Measurements from ENCODE around the gene IGHMBP2.

Gene IGHMBP2

DNA sequence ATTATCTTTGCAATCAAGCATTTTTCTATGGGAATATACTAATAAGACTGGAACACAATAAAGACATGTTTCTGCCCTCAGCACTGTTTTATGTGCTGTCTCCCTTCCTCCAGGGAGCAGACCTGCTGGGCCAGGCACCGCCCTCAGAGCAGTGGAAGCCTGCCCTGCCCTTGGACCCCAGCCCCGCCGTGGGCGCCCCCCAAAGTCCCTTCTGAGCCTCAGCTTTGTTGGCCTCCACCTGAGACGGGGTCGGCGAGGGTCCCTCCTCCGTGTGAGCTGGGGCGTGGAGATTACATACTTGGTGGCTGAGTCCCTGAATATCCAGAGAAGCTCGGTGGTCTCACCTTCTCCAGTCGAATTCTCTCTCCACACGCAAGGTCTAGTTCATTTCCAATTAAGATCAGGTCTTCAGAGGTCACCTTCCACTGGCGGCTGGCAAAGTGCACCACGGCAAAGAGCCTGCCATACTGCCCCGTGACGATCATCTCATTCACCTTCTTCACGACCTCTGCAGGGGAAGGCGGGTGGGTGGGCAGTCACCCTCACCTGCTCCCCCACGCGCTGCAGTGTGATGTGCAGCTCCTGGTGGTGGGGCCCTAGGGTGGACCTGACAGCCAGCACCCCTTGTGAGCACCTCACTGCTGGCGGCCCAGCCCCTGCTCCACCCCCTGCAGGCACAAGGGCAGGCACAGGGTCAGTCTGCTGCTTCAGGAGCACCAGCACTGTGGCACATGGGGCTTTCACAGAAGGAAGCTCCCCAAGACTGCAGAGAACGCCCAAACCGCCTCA lies 7.3 kb upstream of the IGHMBP2 start:
- Histone ChIP-seq H4K8ac (ENCODE audit: low read length) (peak overlapping the region; percentile 7), H4K91ac (ENCODE audit: low read length) (no peak overlapping the region), H3K27me3 (ENCODE audit: control insufficient read depth in 1 of 2, insufficient read depth in 1 of 2, low read length in 2 of 2) (no peaks in the 10 kb centered on the region), H2BK120ac (ENCODE audit: low read depth, low read length) (no peak overlapping the region), H3K36me3 (ENCODE audit: control insufficient read depth in 1 of 2, insufficient read depth in 2 of 2, low read depth in 1 of 2, low read length in 2 of 2) (peaks cover 73 to 85% of the 10 kb centered on the region in 2 experiments), H3K9me3 (ENCODE audit: control insufficient read depth, low read length) (no peaks in the 10 kb centered on the region), H2AK5ac (ENCODE audit: low read length, severe bottlenecking) (no peak overlapping the region), H2AFZ (ENCODE audit: low read depth, low read length) (no peak overlapping the region), H3K4me3 (ENCODE audit: insufficient read depth in 1 of 2, low read depth in 1 of 2, low read length in 2 of 2) (no peak overlapping the region), H3K14ac (ENCODE audit: low read length in 2 of 2) (no peak overlapping the region), H2BK15ac (ENCODE audit: low read depth, poor library complexity, severe bottlenecking) (no peak overlapping the region), H3K4ac (ENCODE audit: low read depth in 1 of 2, low read length in 2 of 2) (no peak overlapping the region), H3K27ac (ENCODE audit: low read length, poor library complexity, severe bottlenecking) (no peak overlapping the region), H3K4me1 (ENCODE audit: control insufficient read depth, insufficient read depth, low read depth, low read length) (peaks cover 6% of the 10 kb centered on the region), H3K79me1 (replicated peaks; ENCODE audit: low read length, poor library complexity, severe bottlenecking) (peaks cover 43% of the 10 kb centered on the region), H2BK12ac (ENCODE audit: low read length in 2 of 2) (no peak overlapping the region), H3K9ac (ENCODE audit: low read length) (no peak overlapping the region), H3K18ac (ENCODE audit: low read depth in 1 of 2, low read length in 2 of 2) (no peak overlapping the region), H3K4me2 (ENCODE audit: low read length, poor library complexity, severe bottlenecking) (no peak overlapping the region), H2BK5ac (ENCODE audit: low read depth, low read length, poor library complexity, severe bottlenecking) (no peak overlapping the region), H3K23ac (ENCODE audit: low read length in 2 of 2) (no peak overlapping the region)
- no peak for DNase-seq
- 96% methylated on average over 23 of the region's 23 CpGs for WGBS

DNA sequence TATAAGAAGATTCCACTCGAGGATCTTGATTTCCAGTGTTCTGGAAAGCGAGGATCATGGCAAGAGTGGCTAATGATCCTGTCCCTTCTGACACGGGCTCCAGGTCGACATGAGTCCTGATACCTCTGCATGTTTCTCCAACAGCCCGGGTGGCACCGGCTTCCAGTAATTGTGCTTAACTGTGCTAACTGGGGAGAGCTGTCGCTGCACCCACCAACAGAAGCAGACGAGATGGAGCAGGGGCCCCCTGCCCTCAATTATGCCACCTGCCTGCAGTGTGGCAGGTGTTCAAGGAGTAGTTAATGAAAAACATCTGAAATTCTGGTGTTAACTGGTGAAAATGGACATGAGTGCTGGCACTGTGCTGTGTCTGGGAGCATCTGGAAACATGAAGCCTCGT lies 6.2 kb upstream of the IGHMBP2 start:
- Histone ChIP-seq H3K27ac (ENCODE audit: low read length, poor library complexity, severe bottlenecking) (no peak overlapping the region), H2BK5ac (ENCODE audit: low read depth, low read length, poor library complexity, severe bottlenecking) (no peak overlapping the region), H3K9me3 (ENCODE audit: control insufficient read depth, low read length) (no peaks in the 10 kb centered on the region), H3K14ac (ENCODE audit: low read length in 2 of 2) (no peak overlapping the region), H3K36me3 (ENCODE audit: control insufficient read depth in 1 of 2, insufficient read depth in 2 of 2, low read depth in 1 of 2, low read length in 2 of 2) (peaks cover 67 to 79% of the 10 kb centered on the region in 2 experiments), H4K8ac (ENCODE audit: low read length) (no peak overlapping the region), H3K4ac (ENCODE audit: low read depth in 1 of 2, low read length in 2 of 2) (no peak overlapping the region), H3K4me1 (ENCODE audit: control insufficient read depth, insufficient read depth, low read depth, low read length) (peaks cover 1% of the 10 kb centered on the region), H3K4me2 (ENCODE audit: low read length, poor library complexity, severe bottlenecking) (no peak overlapping the region), H2BK15ac (ENCODE audit: low read depth, poor library complexity, severe bottlenecking) (no peak overlapping the region), H3K23ac (ENCODE audit: low read length in 2 of 2) (no peak overlapping the region), H3K18ac (ENCODE audit: low read depth in 1 of 2, low read length in 2 of 2) (no peak overlapping the region), H2AFZ (ENCODE audit: low read depth, low read length) (no peak overlapping the region), H4K91ac (ENCODE audit: low read length) (no peak overlapping the region), H3K4me3 (ENCODE audit: insufficient read depth in 1 of 2, low read depth in 1 of 2, low read length in 2 of 2) (no peak overlapping the region), H2BK12ac (ENCODE audit: low read length in 2 of 2) (no peak overlapping the region), H3K9ac (ENCODE audit: low read length) (no peak overlapping the region), H3K79me1 (replicated peaks; ENCODE audit: low read length, poor library complexity, severe bottlenecking) (peaks cover 50% of the 10 kb centered on the region), H3K27me3 (ENCODE audit: control insufficient read depth in 1 of 2, insufficient read depth in 1 of 2, low read length in 2 of 2) (no peaks in the 10 kb centered on the region), H2BK120ac (ENCODE audit: low read depth, low read length) (no peak overlapping the region), H2AK5ac (ENCODE audit: low read length, severe bottlenecking) (no peak overlapping the region)
- DNase-seq, result no peak
- 97% methylated on average over 9 of the region's 9 CpGs for WGBS

DNA sequence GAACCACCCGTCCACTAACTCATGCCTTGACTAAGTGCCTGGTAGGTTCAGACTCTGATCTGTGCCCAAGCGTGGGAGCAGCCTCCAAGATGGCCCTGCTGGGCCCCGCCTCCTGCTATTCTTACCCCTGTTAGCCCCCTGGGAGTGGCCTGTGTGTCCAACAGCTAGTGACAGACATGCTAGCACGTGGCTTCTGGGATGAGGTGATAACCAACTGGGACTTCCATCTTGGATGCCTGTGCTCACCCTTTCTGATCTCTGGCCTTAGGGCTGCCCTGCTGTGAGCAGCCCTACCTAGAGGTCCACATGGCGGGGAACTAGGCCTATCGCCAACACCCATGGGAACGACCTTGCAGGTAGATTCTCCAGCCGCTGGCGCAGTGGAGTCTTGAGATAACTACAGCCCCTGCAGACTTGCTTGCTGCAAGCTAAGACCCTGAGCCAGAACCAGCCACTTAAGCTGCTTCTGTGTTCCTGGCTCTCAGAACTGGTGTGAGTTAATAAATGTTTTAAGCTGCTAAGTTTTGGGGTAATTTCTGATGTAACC lies 2.8 kb upstream of the IGHMBP2 start:
- no peak for DNase-seq
- H3K23ac ChIP-seq (ENCODE audit: low read length in 2 of 2), result no peak overlapping the region
- no peak overlapping the region for H4K91ac ChIP-seq (ENCODE audit: low read length)
- no peak overlapping the region for H3K18ac ChIP-seq (ENCODE audit: low read depth in 1 of 2, low read length in 2 of 2)
- H3K9me3 ChIP-seq (ENCODE audit: control insufficient read depth, low read length), result no peaks in the 10 kb centered on the region
- H2BK120ac ChIP-seq (ENCODE audit: low read depth, low read length), result no peak overlapping the region
- H2AK5ac ChIP-seq (ENCODE audit: low read length, severe bottlenecking), result no peak overlapping the region
- no peak overlapping the region for H3K4me3 ChIP-seq (ENCODE audit: insufficient read depth in 1 of 2, low read depth in 1 of 2, low read length in 2 of 2)
- no peak overlapping the region for H4K8ac ChIP-seq (ENCODE audit: low read length)
- H3K4me2 ChIP-seq (ENCODE audit: low read length, poor library complexity, severe bottlenecking), result no peak overlapping the region
- no peak overlapping the region for H2BK5ac ChIP-seq (ENCODE audit: low read depth, low read length, poor library complexity, severe bottlenecking)
- 95% methylated on average over 9 of the region's 9 CpGs for WGBS
- H2BK12ac ChIP-seq (ENCODE audit: low read length in 2 of 2), result no peak overlapping the region
- peaks cover 52% of the 10 kb centered on the region for H3K79me1 ChIP-seq (replicated peaks; ENCODE audit: low read length, poor library complexity, severe bottlenecking)
- H2BK15ac ChIP-seq (ENCODE audit: low read depth, poor library complexity, severe bottlenecking), result no peak overlapping the region
- no peak overlapping the region for H3K4ac ChIP-seq (ENCODE audit: low read depth in 1 of 2, low read length in 2 of 2)
- H3K27ac ChIP-seq (ENCODE audit: low read length, poor library complexity, severe bottlenecking), result no peak overlapping the region
- no peaks in the 10 kb centered on the region for H3K27me3 ChIP-seq (ENCODE audit: control insufficient read depth in 1 of 2, insufficient read depth in 1 of 2, low read length in 2 of 2)
- H3K36me3 ChIP-seq (ENCODE audit: control insufficient read depth in 1 of 2, insufficient read depth in 2 of 2, low read depth in 1 of 2, low read length in 2 of 2), result peaks cover 45 to 48% of the 10 kb centered on the region in 2 experiments
- H2AFZ ChIP-seq (ENCODE audit: low read depth, low read length), result no peak overlapping the region
- H3K9ac ChIP-seq (ENCODE audit: low read length), result no peak overlapping the region
- no peak overlapping the region for H3K14ac ChIP-seq (ENCODE audit: low read length in 2 of 2)
- H3K4me1 ChIP-seq (ENCODE audit: control insufficient read depth, insufficient read depth, low read depth, low read length), result peaks cover 10% of the 10 kb centered on the region

DNA sequence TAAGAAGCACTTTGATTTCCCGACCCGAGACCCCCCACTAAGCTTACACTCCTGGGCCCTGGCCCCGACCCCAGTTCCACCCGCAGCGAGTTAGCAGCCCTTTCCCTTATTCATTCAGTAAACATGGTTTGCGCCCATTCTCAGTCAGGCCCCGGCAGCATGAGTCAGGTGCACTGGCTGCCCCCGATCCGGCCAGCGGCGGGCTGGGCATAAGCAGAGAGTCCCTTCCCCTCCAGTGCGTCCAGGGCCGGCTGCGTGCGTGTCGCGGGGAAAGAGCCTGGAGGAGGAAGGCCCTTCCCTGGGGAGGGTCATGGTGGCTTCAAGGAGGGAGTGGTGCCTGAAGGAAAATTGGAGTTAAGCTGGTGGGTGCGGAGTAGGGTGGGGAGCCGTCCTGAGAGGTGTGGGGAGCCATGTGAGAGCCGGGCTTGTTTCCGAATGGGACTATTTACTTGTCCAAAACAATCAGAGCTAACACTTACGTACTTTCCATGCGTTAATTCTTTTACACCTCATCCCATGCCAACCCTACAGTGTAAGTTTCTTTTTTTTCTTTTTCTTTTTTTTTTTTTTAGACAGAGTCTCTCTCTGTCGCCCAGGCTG lies 657 bp downstream of the IGHMBP2 start:
- no peak overlapping the region for H2BK12ac ChIP-seq (ENCODE audit: low read length in 2 of 2)
- 0% methylated on average over 12 of the region's 24 CpGs for WGBS

More for the DNA sequence above, 657 bp downstream of the IGHMBP2 start:
- peak; percentile 62 for DNase-seq
- peaks cover 10% of the 10 kb centered on the region for H3K4me1 ChIP-seq (ENCODE audit: control insufficient read depth, insufficient read depth, low read depth, low read length)
- H3K27ac ChIP-seq (ENCODE audit: low read length, poor library complexity, severe bottlenecking), result no peak overlapping the region
- no peaks in the 10 kb centered on the region for H3K27me3 ChIP-seq (ENCODE audit: control insufficient read depth in 1 of 2, insufficient read depth in 1 of 2, low read length in 2 of 2)
- H2BK5ac ChIP-seq (ENCODE audit: low read depth, low read length, poor library complexity, severe bottlenecking), result no peak overlapping the region
- peaks cover 26 to 32% of the 10 kb centered on the region in 2 experiments for H3K36me3 ChIP-seq (ENCODE audit: control insufficient read depth in 1 of 2, insufficient read depth in 2 of 2, low read depth in 1 of 2, low read length in 2 of 2)
- H4K8ac ChIP-seq (ENCODE audit: low read length), result peak overlapping the region; percentile 59
- peak overlapping the region; percentile 88 for H3K4me2 ChIP-seq (ENCODE audit: low read length, poor library complexity, severe bottlenecking)
- peak overlapping the region; percentile 90 to 94 for H3K4me3 ChIP-seq (ENCODE audit: insufficient read depth in 1 of 2, low read depth in 1 of 2, low read length in 2 of 2)
- H2AK5ac ChIP-seq (ENCODE audit: low read length, severe bottlenecking), result no peak overlapping the region
- peak overlapping the region; percentile 94 for H3K9ac ChIP-seq (ENCODE audit: low read length)
- H2BK120ac ChIP-seq (ENCODE audit: low read depth, low read length), result peak overlapping the region; percentile 12
- no peak overlapping the region for H3K14ac ChIP-seq (ENCODE audit: low read length in 2 of 2)
- H3K9me3 ChIP-seq (ENCODE audit: control insufficient read depth, low read length), result no peaks in the 10 kb centered on the region
- no peak overlapping the region for H4K91ac ChIP-seq (ENCODE audit: low read length)
- H3K18ac ChIP-seq (ENCODE audit: low read depth in 1 of 2, low read length in 2 of 2), result peak overlapping the region in 1 of 2 experiments; percentile 87
- no peak overlapping the region for H2BK15ac ChIP-seq (ENCODE audit: low read depth, poor library complexity, severe bottlenecking)
- peak overlapping the region in 1 of 2 experiments; percentile 1 for H3K23ac ChIP-seq (ENCODE audit: low read length in 2 of 2)
- peak overlapping the region in 1 of 2 experiments; percentile 88 for H3K4ac ChIP-seq (ENCODE audit: low read depth in 1 of 2, low read length in 2 of 2)
- H3K79me1 ChIP-seq (replicated peaks; ENCODE audit: low read length, poor library complexity, severe bottlenecking), result peaks cover 39% of the 10 kb centered on the region
- H2AFZ ChIP-seq (ENCODE audit: low read depth, low read length), result peak overlapping the region; percentile 97
